Sigmoid colon (tissue), 4 donors: ENCODE results near the gene NT5C3A.

ENCODE experiments used
- EP300 ChIP-seq, 4 donors: sonication (generic); formaldehyde crosslinking; IDR thresholded peaks; one replicate each; pipeline ENCODE4 v1.6.1; 2017; ENCODE audit warnings: antibody characterized with exemption in 4 of 4
- POLR2A ChIP-seq, 2 donors: fragments of 450-650 bp; IDR thresholded peaks; one replicate each; pipeline ENCODE4 v1.6.1; 2016; ENCODE audit warnings: antibody characterized with exemption in 2 of 2, mild to moderate bottlenecking in 2 of 2, moderate library complexity in 2 of 2
- TF ChIP-seq, protein P1 (sequence below), 4 experiments: fragments of 450-650 bp in 3 of 4; fragments of 200-600 bp in 1 of 4; IDR thresholded peaks; one replicate each; pipeline ENCODE4 v1.5.1; 2016 to 2019; ENCODE audit warnings: antibody characterized with exemption in 4 of 4, mild to moderate bottlenecking in 3 of 4, moderate library complexity in 2 of 4

DNA sequence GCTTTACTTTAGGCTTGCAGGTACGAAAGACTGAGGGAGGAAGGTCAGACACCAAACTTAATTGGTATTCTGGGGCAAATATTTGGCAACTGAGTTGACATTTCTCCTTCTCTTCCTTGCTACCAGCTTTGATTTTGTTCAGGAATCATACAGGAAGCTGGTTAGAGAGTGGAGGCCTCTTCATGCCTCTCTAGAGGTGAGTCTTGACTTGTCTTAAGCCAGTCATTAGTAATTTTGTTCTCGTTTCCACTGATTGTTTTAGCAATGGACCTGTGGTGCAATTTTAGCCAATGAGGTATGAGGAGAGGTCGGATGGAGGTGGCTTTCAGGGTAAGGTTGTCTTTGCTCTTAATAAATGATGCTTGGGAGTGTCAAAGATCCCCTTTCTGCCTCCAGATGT, 49.0 kb upstream of the NT5C3A start:
- TF ChIP-seq, protein P1, sequence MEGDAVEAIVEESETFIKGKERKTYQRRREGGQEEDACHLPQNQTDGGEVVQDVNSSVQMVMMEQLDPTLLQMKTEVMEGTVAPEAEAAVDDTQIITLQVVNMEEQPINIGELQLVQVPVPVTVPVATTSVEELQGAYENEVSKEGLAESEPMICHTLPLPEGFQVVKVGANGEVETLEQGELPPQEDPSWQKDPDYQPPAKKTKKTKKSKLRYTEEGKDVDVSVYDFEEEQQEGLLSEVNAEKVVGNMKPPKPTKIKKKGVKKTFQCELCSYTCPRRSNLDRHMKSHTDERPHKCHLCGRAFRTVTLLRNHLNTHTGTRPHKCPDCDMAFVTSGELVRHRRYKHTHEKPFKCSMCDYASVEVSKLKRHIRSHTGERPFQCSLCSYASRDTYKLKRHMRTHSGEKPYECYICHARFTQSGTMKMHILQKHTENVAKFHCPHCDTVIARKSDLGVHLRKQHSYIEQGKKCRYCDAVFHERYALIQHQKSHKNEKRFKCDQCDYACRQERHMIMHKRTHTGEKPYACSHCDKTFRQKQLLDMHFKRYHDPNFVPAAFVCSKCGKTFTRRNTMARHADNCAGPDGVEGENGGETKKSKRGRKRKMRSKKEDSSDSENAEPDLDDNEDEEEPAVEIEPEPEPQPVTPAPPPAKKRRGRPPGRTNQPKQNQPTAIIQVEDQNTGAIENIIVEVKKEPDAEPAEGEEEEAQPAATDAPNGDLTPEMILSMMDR (IDR thresholded peaks at IDR 0.05) = no peak
- TF ChIP-seq EP300 (IDR thresholded peaks at IDR 0.05) (no peak), POLR2A (IDR thresholded peaks at IDR 0.05) (no peak)
